Smooth muscle cell of the brain vasculature (primary cell): Measurements from ENCODE around the gene GRIK4.
"Not testable (repeated sequence)": the region's sequence is repeated elsewhere in the genome, so short reads cannot be mapped to it uniquely, and the experiment has no call there.

Experiments
- DNase-seq: peaks from one replicate; pipeline ENCODE4 v3.0.0-alpha.2; 2012; ENCODE audit warnings: low read depth, low spot score

The GRIK4 gene

DNA sequence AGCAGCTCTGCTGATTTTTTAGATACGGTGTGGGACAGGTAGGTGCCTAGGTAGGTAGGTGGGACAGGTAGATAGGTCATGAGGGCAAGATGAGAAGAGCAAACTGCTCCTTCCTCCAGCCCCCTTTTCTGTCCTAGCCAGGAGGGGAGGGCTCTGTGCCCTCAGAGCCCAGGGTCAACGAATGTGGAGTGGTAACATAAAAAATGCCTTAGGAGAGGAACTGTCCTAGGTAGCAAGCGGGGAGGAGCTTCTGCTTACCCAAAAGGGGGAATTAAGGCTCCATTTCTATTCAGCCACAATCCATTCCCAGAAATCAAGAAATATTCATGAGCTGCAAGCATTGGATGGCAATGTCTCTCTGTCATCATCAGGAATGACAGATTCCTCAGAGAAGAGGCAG is 234.8 kb downstream of the GRIK4 start:
- no peak for DNase-seq

DNA sequence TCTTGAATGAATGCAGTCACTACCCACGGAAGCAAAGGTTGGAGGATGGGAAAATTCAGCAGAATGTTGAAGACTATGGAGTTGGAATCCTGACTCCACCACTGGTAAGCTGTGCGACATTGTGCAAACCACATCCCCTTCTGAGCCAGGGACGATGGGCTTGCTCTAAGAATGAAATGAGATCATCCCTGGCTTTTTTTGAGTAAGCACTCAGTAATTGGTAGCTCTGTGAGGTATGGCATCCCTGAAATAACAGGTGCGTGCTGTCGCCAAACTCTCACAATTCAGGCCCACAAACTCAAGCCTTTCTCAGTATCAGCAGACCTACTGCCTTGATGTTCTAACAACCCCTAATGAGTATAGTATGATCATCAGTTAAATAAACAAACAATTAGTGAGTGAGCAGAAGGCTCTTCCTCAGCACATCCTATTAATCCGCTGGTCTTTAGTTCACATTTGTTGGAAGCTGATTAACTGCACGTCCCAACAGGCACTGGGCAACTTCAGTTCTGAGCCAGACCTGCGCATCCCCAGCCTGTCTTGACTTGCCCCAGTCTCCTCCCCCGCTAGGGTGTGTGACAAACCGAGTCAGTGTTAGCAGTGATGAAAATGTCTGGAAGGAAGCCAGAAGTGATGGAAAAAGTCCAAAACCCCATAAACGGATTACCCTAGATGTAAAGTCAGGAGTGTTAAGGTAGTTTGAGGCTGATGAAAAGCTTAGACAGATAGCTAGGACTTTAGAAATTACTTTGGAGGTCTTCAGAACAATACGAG is 235.5 kb downstream of the GRIK4 start:
- DNase-seq: no peak

DNA sequence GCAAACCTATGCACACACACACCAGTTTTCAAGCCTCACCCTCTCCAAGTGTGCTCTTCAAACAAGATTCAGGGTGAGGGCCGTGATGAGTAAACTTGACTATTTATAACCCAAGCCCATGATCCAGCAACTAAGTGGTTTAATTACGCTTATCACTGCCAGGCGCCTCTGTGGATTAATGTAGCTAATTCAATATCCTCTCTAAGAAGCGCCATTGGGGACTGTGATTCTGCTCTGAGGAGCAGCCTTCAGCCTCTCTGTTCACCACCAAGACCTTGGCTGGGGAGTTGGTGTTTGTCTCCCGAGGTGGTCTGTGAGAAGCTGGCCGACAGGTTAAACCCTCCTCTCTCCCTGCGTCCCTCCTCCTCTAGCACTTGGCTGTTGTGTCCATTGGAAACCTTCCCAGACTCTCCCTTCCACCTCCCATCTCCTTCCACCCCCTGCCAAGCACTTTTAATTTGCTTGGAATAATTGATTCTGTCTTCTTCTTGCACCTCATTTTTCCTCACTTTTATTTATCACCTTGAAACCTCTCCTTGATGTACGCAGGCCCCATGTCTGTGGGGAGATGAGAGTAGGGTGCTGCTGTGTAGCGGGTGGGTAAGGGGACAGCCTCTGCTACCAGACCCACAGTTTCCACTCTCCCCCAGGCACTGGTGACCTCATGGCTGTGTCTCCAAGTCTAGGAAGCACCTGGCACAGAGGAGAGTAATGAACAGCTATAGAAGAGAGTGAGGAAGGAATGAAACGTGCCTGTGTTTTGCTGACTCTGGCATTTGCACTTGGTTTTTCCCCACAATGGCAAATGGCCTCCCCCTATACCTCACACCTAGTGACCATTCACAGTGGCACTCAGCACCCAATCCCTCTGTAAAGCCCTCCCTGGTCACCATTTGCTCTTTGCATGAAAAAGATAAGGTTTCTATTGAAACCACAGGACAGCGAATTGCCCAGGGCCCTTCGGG is 236.6 kb downstream of the GRIK4 start:
- no peak for DNase-seq

DNA sequence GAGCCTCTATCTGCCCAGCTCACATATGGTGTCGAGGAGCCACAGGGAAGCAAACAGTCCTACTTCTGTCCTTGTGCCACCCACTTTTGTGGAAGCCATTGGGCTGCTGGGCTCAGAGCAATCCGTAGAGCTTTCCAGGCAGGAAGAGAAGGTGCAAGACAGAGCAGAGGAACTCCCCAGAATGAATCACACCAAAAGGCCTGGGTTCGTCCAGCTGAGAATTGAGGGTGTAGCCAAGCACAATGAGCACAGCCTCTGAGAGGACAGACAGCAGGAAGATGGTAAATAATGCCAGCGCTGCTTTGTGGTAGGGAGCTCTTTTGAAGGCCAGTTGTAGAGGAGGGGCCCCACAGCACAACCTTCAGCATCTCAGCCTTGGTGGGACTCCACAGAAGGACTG is 237.8 kb downstream of the GRIK4 start:
- no peak for DNase-seq

DNA sequence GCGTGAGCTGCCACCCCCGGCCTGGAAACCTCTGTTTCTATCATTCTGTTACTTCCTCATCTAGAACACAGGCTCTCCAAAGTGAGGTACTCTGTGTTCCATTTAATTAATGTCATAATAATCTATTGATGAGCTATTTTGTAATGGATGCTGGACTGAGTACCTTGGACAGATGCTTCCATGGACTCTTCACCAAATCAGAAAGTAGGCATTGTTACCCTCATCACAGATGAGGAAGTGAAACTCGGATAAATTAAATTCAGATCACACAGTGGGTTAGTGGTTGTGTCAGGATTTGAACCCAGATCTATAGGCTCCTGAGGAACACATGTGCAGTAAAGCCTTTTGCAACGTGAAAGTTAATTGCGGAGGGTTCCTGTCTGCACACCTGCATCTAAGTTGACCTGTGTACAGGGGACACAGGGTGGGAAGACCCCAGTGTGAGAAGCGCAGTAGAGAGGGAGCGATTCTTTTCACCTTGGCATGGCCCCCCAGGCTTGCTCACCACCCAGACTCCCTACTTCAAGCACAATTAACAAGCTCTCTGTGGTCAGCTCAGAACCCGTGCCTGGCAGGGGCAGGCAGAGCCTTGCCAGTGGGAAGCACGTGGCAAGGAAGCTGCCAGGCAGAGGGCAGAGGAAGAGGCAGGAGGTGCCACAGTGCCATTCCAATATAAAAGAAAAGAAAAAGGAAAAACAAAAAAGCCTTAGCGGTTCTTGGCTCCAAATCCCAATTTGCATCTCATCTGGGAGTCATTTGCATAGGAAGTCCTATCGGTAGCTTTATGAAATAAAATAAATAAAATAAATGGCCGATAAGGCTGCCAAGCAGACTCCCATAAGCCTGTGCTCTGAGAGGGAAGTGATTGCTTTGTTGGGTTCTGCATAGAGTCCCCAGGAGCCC is 239.3 kb downstream of the GRIK4 start:
- DNase-seq: no peak

DNA sequence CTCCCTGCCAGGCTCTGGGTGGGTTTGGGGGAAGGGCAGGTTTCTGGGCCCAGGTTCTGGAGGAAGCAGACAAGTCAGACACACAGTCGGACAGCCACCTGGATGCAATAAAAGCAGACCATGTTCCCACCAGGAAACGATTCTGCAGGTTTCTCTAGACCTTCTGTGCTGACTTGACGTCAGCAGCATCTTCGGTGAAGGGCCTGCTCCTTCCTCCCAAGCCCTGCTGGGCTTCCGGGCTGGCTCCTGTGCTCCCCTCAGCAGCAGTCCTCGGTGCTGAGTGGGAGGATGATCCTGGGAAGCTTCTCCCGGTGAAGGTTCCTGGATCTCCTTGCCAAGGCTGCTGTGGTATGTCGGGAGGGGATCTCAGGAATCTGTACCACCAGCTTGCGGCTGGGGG is 240.0 kb downstream of the GRIK4 start:
- DNase-seq: no peak

DNA sequence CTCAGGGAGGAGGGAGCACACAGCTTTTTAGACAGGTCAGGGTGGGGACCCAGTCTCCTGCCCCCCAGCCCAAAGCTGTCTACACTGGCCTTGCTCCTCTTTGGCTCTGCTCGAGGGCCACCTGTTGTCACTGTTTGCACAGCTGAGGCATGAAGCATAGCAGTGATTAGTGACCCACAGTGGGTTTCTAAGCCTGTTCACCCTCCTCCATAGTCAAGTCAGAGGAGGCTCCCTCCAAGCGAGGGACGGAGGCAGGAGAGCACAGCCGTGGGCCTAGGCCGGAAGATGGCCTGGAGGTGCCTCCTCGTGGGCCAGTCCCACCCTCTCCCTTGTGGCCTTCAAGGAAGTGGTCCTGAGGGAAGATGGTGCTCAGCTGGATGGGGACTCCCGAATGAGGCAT is 241.1 kb downstream of the GRIK4 start:
- DNase-seq: no peak

DNA sequence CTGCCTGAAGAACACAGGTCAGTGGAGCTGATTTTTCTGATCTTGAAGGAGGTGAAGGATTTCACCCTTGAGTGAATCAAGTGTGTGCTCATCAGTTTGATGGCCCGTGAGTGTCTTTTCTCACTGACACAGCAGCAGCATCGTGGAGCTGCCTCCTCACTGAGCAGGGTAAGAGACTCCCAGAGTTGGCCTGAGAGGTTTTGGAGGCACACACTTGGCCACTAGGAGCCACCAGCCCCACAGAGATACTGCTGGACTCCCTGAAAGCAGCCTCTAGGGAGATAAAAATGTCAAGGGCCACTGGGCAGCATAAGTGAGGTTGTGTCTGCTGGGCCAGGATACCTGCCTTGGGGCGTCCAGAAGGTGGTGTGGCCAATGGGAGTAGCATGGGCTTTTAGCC is 245.4 kb downstream of the GRIK4 start:
- no peak for DNase-seq

DNA sequence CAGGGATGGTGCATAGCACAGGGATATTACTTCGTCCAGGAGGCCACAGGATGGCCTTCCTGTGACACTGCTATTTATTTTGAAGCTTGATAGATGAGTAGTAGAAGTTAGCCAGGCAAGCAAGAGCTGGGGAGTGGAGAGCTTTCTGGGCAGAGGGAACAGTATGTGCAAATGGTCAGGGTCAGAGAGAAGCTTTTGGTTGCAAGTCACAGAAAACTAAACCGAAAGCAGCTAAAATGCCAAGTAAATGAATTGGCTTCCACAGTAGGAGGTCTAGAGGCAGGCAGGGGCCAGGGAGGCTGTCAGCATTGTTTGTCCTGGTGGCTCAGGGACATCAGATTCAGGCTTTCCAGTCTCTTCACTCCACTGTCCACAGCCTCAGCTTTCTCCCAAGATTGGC is 247.5 kb downstream of the GRIK4 start:
- no peak for DNase-seq

DNA sequence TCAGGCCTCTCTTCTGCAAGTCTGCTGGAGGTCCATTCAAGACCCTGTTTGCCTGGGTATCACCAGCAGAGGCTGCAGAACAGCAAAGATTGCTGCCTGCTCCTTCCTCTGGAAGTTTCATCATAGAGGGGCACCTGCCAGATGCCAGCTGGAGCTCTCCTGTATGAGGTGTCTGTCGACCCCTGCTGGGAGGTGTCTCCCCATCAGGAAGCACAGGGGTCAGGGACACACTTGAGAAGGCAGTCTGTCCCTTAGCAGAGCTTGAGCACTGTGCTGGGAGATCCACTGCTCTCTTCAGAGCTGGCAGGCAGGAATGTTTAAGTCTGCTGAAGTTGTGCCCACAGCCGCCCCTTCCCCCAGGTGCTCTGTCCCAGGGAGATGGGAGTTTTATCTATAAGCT is 254.2 kb downstream of the GRIK4 start:
- not testable (repeated sequence) for DNase-seq

DNA sequence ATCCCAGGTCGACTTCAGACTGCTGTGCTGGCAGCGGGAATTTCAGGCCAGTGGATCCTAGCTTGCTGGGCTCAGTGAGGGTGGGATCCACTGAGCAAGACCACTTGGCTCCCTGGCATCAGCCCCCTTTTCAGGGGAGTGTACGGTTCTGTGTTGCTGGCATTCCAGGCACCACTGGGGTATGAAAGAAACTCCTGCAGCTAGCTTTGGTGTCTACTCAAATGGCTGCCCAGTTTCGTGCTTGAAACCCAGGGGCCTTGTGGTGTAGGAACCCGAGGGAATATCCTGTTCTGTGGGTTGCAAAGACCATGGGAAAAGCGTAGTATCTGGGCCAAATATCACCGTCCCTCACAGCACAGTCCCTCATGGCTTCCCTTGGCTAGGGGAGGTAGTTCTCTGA is 254.8 kb downstream of the GRIK4 start:
- DNase-seq: no peak

DNA sequence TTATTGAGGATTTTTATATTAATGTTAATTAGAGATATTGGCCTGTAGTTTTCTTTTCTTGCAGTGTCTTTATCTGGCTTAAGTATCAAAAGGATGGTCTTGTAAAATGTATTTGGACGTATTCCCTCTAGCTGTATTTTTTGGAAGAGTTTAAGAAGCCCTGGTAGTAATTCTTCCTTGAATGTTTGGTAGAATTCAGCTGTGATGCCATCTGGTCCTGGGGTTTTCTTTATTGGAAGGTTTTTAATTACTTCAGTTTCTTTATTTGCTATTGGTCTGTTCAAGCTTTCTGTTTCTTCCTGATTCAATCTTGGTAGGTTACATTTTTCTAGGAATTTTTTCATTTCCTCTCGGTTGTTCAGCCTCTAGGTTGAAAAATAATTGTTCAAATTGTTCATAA is 257.4 kb downstream of the GRIK4 start:
- DNase-seq: no peak

DNA sequence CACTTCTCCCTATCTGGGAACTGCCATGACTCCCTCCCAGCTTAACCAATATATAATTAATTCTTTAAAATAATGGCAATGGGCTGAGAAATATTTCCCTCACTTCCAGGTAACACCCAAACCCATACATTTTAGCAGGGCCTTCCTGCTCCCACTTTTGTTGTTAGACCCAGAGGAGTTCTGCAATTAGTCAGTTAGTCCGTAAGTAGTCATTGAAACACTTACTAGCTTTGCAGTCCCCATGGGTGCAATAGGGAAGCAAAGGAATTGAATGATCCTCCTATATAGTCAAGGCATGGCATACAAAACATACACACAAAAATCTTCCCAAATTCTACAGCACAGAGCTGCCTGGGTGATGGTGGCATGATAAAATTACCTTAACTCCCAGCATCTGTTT is 258.4 kb downstream of the GRIK4 start:
- no peak for DNase-seq

DNA sequence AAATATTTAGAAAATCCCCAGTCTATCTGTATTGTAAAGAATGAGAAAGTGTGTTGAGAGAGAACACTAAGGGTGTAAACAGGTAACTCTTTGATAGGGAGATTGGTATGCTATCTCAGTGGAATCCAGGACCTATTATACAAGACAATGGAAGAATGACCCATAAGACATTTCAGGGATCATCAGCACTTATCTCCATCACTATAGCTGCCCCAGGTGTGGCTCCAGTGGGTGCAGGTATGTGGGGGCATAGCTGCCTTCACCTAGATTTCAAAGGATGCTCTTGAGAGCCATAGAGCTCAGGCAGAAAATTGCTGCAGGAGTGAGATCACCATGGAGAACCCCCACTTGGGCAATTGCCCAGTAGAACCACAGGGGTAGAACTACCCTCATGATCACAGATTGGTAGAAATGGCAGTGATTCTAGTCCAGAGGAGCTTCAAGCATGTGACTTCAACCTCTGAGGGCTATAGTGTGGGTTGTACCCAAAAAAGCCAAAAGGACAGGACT is 260.1 kb downstream of the GRIK4 start:
- no peak for DNase-seq

DNA sequence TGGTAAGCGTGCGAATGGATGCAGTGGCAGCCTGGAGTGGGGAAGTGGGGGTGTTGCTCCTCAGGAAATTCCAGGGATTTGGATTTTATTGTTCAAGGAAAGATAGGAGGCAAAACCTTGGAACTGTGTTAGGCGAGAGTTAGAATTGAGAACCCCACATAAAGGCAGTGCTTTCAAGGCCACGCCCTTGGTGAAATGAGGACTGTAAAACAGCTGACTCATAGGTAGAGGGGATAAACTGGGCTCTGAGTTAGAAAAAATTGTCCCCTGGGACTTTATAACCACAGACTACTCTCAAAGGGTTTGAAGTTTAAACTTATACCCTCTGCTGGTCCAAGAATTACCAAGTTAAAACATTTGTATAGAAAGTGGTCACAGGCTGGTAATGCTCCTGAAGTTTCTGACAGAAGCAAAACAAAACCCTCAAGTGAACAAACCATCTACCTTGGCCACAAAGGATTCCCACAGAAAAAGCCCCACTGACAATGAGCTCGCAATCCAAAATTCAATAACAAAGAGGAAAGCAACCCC is 262.0 kb downstream of the GRIK4 start:
- no peak for DNase-seq

DNA sequence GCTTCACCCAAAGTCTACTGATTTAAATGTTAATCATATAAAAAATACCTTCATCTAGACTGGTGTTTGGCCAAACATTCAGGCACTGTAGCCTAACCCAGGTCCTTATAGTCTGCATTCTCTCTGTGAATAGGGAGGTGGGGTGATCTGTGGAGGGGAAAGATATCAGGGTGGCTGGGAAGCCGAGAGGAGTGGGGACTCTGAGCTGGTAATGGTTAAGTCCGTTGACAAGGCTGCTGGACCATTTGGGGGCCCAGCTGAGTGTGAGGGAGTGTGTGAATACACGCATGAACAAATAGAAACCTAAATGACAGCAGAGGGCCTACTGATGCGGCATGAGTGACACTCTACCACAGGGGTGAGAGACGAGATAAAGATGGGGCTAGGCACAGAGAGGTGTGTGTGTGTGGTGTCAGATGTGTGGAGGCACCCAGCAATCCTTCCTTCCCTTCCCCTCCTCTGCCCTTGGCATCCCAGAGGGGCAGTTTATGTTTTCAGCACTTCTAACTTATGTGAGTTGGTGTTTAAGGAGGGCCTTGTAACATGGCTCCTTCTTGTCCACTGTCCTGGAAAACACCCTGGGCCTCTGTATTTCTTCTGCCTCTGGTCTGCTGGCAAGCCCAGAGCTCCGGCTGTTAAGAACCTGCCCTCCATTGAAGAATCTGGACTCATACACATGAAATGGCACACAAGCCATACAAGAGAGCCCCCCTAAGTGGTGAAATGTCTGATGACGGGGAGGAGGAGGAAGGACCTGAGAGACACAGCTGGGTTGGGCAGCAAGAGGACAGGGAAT is 263.2 kb downstream of the GRIK4 start:
- DNase-seq: no peak

DNA sequence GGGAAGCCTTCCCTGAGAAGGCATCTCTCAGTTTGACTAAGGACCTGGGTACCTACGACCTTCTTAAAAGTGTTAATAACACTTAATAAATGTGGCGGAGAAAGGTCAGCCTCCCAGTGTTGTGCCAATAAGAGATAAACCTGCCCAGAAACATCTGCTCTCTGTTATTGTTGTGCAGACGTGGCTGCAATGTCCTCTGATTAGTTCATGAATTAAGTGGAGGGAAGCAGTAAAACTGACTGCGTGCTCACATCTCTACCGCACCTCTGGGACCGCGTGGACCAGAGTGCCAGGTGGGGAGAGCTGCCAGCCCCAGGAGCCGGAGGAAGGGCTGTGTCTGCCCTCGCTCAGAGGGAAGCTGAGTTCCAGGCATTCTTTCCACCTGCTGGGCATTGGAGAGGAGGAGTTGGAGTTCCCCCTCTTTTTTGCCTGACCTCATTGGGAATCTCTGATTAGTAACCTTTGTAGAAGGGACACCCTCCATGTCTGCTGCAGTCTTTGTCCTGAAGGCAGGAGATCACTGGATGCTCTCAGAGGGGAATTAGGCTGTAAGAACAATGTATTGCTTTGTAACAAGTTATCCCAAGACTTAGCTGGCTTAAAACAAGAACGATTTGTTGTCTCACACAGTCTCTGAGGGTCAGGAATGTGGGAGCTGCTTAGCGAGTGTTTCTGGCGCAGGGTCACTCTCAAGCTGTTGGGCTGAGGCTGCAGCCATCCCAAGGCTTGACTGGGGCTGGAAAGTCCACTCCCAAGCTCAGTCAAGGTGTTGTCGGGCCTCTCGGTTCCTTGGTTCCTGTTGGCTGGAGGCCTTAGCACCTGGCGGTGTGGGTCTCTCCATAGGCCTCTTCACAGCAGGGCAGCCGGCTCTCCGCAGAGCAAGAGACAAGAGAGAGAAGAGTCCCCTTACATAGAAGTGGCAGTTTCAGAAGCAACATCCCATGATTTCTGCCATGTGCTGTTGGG is 264.7 kb downstream of the GRIK4 start:
- DNase-seq: no peak

DNA sequence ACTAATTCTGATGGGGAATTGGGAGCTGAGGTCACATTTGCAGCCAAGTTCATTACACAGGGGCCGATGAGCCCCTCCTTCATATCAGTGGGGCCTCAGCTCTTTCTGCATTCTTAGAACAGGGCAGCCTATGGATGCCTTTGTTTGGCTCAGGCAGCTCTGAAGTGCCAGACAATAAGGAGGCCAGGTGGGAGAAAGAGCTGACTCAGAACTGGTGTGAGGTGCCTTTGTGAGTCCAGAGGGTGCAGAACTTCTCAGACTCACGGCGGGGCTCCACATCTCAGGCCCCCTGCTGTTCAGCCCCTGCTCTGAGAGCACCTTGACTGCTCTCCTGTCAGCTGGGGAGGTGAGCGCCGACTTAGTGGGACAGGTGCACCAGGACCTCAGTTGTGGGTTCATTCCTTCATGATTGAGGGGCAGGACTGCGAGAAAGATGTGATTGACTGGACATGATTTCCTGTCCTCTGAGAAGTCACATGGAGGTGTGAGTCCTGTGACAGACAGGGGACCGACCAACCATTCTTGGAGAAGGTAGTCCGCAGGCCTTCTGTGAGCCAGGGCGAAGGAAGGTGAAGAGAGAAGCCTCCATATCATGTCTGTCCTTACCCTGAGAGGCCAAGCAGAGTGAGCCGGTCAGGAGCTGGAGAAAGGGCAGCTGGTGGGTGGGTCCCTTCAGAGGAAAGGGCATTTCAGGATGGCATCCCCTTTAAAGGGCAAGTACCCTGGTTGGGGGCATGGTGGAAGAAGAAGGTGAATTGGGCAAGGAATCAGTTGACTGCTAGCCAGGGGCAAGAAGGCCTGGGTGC is 267.3 kb downstream of the GRIK4 start:
- DNase-seq: no peak

DNA sequence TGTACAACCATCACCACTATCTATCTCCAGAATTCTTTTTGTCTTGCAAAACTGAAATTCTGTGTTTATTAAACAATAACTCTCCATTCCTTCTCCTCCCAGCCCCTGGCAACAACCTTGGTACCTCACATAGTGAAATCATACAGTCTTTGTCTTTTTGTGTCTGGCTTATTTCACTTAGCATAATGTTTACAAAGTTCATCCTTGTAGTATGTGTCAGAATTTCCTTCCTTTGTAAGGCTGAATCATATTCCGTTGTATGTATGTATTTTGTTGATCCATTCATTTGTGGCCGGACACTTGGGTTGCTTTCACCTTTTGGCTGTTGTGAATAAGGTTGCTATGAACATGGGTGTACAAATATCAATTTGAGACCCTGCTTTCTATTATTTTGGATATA is 268.7 kb downstream of the GRIK4 start:
- no peak for DNase-seq
